Activated CD4-positive, alpha-beta T cell treated with anti-CD3 and anti-CD28 coated beads, Interleukin-2, amount 50 U/mL, for 48 hours (primary cell): ENCODE measurements around the gene UGT1A9.

Experiments used
- DNase-seq, 2 experiments: peaks; one replicate each; pipeline ENCODE4 v3.0.0-alpha.2; 2020

The UGT1A9 gene

DNA sequence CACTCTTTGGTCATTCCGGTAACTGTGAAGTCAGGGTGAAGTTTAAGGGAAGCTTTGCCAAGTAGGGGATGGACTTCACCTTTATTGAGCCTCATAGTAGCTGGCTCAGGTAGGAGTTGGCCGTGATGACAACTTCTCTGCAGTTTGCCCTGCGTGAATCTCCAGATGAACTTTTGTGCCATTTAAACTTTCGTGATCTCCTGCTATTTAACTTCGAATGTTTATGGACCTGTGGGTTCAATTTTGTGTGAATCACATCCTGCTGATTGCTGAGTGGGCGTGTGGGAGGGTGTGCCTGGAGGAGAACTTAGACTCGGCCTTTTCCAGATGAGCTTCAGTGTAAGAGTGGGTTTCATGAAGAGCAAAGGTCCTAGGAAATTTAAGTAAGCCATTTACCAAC is 92.6 kb downstream of the UGT1A9 start:
- no peak for DNase-seq

- DNase-seq: no peak
Measured at GRCh38 chr2:233764761-233765160, 93.1 kb downstream of the UGT1A9 start.

DNA sequence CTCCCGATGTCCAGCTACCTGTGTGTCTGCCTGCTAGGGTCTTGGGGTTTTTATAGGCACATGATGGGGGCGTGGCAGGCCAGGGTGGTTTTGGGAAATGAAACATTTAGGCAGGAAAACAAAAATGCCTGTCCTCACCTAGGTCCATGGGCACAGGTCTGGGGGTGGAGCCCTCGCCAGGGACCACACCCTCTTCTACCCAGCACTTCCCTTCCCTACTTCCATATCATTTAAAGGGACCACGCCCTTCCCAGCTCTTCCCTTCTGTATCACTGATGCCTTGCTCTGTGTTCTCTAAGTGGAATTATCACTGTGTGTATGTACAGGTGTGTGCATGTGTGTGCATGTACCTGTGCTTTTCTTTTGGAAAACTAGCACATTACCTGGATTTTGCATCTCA is 94.7 kb downstream of the UGT1A9 start:
- no peak for DNase-seq

DNA sequence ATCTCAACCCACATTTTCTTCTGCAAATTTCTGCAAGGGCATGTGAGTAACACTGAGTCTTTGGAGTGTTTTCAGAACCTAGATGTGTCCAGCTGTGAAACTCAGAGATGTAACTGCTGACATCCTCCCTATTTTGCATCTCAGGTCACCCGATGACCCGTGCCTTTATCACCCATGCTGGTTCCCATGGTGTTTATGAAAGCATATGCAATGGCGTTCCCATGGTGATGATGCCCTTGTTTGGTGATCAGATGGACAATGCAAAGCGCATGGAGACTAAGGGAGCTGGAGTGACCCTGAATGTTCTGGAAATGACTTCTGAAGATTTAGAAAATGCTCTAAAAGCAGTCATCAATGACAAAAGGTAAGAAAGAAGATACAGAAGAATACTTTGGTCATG is 96.4 kb downstream of the UGT1A9 start:
- DNase-seq: no peak

GRCh38 chr2:233769260-233769659 is 97.6 kb downstream of the UGT1A9 start:
- no peak for DNase-seq

DNA sequence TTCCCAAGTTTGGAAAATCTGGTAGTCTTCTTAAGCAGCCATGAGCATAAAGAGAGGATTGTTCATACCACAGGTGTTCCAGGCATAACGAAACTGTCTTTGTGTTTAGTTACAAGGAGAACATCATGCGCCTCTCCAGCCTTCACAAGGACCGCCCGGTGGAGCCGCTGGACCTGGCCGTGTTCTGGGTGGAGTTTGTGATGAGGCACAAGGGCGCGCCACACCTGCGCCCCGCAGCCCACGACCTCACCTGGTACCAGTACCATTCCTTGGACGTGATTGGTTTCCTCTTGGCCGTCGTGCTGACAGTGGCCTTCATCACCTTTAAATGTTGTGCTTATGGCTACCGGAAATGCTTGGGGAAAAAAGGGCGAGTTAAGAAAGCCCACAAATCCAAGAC is 100.5 kb downstream of the UGT1A9 start:
- no peak for DNase-seq

DNA sequence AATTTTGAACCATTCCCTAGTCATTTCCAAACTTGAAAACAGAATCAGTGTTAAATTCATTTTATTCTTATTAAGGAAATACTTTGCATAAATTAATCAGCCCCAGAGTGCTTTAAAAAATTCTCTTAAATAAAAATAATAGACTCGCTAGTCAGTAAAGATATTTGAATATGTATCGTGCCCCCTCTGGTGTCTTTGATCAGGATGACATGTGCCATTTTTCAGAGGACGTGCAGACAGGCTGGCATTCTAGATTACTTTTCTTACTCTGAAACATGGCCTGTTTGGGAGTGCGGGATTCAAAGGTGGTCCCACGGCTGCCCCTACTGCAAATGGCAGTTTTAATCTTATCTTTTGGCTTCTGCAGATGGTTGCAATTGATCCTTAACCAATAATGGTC is 100.9 kb downstream of the UGT1A9 start:
- DNase-seq: no peak

GRCh38 chr2:233773854-233774253 is 102.2 kb downstream of the UGT1A9 start:
- DNase-seq: no peak

GRCh38 chr2:233775414-233775813 is 103.7 kb downstream of the UGT1A9 start:
- DNase-seq: no peak

DNA sequence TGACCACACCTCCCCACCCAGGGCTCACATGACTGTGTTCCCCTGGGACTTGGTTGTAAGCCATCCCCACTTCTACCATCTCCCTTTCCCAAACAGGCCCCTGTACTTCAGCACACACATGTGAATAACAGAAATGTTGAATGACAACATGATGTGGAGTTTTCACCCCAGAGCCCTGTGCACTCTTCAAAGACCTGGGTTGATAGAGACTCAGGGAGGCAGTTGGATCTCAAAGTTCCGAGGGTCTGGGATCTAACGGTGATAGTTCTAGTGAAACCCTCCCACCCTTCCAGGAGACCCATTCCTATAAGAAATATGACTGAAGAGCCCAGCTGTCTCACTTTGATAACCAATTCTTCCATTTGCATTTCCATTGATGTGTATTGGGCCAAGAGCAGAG is 106.3 kb downstream of the UGT1A9 start, which contains the start of gene MROH2A:
Gene MROH2A, plus strand, starts transcription at position 301 of the 400 bp plus-strand sequence. CDS start 1,029 bp downstream, outside the sequence.
- DNase-seq: no peak

DNA sequence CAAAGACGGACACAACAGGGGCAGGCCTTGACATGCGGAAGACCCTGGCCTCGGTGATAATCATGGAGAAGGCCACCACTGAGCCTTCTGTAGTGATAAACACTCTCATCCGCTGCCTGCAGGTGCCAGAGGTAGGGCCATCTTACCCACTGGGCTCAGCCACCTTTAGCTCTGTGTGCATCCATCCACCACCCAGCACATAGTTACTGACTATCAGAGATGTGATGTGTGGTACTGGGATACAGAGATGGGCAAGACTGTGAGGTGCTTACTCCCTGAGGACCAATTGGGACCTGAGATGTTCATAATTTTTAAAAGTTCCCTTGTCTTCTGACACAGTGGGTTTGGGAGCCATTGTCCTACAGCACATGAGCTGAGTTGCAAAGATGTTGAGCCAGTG is 108.0 kb downstream of the UGT1A9 start:
- DNase-seq: no peak

GRCh38 chr2:233780771-233781170 is 109.1 kb downstream of the UGT1A9 start:
- no peak for DNase-seq

GRCh38 chr2:233789554-233789953 is 117.9 kb downstream of the UGT1A9 start:
- no peak for DNase-seq

GRCh38 chr2:233791151-233791882 is 119.6 kb downstream of the UGT1A9 start:
- no peak for DNase-seq

GRCh38 chr2:233791883-233792329 is 120.2 kb downstream of the UGT1A9 start:
- no peak for DNase-seq

GRCh38 chr2:233792720-233793119 is 121.0 kb downstream of the UGT1A9 start:
- DNase-seq: no peak

DNA sequence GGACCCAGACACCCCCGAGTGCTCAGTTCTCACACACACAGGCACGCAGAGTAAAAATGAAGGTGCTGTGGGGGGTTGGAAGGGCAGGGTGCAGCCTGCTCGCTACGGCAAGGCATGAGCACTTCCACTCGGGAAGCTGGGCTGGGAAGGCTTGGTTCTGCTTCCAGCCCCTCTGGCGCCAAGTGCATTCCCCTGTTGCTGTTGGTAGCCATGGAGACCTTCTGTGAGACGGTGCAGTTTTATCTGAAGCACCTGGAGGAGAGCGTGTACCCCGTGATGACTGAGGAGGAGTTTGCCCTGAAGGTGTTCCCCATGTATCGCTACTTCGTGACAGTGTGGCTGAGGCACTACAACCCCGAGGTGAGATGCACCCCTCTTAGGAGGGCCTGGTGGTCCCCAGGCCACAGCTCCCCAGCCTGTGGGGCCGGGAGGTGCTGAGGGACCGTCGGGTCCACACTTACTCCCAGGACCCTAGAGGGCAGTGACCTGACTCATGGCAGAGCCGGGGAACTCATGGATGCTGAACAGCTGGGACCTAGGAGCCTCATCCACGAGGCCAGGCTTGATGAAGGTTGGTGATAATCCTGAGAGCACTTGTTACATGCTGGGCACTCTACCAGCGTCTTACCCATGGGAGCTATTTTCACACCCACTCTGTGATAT is 121.9 kb downstream of the UGT1A9 start:
- DNase-seq: no peak

DNA sequence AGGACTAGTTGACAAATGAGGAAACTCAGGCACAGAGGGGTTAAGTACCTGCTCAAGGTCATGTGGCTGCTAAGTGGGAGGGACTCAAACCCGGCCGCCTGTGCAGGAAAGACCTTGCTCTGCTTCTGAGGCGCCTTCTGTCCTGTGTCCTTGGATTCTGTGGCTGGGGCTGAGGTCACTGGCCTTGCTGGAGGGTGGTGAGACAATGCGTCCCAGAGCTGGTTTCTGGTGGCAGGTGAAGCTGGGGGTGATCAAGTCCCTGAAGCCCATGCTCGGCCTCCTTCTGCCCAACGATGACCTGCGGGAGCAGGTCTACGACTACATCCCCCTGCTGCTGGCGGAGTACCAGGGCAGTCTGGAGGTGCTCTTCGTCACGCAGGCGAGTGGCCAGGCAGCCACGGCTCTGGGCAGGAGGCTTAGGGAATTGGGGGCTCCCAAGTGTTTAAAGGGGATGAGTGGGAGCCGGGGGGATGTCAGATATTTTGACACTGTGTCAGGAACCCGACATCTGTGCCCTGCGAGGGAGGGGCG is 122.5 kb downstream of the UGT1A9 start:
- no peak for DNase-seq

DNA sequence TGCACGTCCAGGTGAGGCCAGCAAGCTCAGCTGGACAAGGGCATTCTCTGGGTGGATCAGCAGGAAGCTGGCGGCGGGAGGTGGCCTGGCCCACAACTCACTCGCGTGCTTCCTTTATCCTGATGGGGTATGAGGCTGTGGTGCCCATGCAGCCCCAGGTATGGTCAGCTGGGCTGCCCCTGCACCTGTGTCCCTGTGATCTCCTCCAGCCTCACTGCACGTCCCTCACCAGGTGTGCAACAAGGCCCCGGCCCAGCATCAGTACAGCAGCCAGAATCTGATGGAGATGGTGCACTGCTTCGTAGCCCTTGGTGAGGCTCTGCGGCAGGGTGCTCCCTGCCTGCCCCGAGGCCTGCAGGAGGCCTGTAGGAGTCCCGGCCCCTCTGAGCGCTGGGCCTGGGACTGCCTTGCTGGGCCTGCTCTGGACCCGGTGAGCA is 124.1 kb downstream of the UGT1A9 start:
- DNase-seq: no peak

GRCh38 chr2:233796254-233796653 is 124.6 kb downstream of the UGT1A9 start:
- DNase-seq: no peak

DNA sequence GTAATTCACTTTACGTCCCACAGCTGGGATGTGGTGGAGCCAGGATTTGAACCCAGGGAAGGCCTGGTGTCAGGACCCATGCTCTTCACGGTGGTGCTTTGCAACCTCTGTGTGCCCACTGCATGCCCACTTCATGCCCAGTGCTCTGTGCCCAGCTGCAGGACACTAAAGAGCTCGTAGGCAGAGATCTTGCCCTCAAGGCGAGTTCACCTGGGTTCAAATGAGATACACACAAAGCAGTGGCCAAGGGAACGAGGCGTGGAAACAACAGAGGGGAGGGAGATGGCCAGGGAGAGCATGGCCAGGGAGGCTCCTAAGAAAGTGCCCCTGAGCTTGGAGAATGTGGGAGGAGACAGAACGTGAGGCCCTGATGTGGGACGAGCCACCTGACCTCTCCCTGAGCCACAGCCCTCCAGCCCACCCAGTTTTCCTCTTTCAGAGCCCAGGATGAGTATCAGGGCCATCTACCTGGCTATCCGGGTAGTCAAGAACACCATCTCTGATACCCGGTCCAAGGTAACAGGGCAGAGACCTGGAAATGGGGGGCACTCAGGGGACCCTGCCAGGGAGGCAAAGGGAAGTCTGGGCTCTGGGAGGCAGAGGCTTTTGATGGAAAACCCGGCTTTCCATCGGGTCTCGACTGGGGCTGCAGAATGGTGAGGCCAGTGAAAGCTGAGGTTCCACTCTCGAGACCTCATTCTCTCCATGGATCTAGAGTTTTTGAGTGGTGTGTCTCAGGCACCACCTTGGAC is 126.8 kb downstream of the UGT1A9 start:
- no peak for DNase-seq

DNA sequence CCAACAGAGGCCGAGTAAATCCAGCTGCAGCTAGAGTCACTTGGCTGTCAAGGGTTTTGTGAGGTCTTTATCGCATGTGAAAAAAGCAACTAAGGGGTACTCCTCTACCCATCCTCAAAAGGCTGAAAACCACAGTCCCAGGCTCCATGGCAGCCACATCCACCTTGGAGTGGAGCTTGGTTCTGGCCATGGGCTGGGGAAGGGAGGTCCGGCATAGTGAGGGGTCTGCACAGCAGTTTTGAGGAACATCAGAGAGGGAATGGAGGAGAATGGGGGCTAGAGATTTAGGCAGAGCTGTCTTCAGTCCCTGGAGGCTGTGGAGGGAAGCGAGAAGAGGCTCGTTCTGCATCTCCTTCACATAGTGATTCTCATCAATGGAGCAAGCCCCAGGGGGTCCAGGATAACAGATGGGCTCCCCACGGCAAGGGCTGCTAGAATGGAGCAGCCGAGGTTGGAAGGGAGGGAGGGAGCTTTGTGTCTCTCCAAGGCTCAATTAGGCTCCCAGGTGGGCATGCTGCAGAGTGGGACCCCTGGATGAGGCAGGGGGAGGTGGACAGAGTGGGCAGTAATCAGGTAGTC is 127.5 kb downstream of the UGT1A9 start:
- DNase-seq: no peak

DNA sequence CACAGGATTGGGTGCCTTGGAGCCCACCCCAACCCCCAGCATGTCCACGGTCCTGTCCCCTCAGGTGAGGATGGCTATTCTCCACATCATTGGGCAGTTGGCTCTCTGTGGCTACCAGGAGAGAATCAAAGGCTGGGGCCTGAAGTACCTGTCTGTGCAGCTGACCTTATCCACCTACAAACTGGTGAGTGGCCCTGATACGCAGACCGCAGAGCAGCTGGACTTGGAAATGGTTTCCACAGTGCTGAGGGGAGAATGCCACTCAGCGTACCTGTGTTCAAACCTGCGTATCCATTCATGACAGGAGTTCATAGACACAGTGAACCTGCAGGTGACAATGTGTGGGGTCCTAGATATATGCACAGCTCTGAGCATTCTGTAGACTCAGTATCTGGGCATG is 128.0 kb downstream of the UGT1A9 start:
- no peak for DNase-seq
